GM18511 (cell line): ENCODE results near the gene SH3BP5.
"Not testable (repeated sequence)": the region's sequence is repeated elsewhere in the genome, so short reads cannot be mapped to it uniquely, and the experiment has no call there.

Experiments used
- ATAC-seq: cut with Tn5 transposase; IDR thresholded peaks from one replicate; pipeline ENCODE4 v1.9.1; 2021; ENCODE audit warnings: mild to moderate bottlenecking, moderate library complexity; ENCODE audit not compliant: unreplicated experiment

SH3BP5 gene, protein sequence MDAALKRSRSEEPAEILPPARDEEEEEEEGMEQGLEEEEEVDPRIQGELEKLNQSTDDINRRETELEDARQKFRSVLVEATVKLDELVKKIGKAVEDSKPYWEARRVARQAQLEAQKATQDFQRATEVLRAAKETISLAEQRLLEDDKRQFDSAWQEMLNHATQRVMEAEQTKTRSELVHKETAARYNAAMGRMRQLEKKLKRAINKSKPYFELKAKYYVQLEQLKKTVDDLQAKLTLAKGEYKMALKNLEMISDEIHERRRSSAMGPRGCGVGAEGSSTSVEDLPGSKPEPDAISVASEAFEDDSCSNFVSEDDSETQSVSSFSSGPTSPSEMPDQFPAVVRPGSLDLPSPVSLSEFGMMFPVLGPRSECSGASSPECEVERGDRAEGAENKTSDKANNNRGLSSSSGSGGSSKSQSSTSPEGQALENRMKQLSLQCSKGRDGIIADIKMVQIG

DNA sequence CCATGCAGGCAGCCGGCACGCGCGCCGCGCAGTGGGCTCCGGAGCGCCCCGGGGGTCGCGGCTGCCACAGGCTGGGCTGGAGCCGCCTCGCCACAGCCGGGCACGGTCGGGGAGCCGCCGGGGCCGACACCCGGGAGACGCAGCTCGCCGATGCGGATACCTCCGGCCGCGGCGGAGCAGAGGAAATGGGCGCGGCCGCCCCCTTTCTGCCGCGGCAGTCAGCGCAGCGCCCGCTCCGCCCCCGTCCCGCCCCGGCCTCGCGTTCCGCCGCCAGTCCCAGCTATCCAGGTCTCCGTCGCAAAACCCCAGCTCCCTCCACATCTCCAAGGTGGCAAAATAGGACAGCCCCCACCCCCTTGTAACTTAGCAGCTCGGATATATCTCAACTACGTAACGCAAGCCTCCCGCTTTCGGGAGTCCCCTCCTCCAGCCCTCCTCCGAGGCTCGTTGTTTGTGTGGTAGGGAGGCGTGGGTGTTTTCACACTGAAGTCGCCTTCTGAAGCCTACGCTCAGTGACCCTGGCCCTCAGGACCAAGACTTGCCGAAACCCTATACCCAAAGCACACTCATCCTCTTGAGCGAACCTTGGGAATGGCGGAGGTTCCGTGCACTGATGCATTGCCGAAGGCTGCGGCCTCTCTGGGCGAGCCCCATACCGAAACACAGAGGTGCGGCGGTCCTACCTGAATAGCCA lies at the start of gene SH3BP5:
SH3BP5 (minus strand) TSS at position 182 of the 694 bp plus-strand sequence; CDS start at position 4, 178 bp downstream.
- ATAC-seq = peak; percentile 87

DNA sequence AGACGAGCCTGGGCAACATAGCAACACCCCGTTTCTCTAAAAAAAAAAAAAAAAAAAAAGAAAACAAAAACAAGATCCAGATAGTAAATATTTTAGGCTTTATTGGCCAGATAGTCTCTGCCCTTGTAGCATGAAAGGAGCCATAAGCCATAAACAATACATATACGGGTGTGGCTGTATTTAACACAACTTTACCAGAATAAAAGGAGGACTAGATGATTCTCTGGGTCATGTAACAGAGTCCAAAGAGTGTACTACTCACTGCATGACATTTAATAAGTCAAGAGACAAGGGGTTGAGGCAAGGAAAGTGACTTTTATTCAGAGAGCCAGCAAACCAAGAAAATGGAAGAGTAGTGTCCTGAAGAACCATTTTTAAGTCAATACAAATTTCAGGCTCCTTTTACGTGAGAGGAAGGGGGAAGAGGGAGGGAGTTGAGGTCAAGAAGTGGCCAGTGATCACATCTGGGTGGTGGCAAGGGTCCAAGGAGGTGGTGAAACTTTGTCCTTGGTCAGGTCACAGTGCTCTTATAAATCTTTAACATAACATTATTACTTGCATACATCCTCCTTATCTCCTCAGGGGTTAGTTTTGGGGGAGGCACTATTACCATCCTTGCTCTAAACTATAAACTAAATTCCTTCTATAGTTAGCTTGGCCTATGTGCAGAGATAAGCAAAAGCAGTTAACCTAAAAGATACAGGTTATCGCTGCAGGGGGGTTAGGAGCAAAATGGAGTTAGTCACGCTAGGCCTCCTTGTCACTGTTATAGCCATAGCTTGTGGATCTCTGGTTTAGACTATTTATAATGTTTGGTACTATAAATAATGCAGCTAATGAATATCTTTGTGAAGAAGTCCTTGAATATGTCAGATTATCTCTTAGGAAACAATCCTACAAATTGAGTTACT lies 48.8 kb upstream of the SH3BP5 start:
- ATAC-seq = no peak

DNA sequence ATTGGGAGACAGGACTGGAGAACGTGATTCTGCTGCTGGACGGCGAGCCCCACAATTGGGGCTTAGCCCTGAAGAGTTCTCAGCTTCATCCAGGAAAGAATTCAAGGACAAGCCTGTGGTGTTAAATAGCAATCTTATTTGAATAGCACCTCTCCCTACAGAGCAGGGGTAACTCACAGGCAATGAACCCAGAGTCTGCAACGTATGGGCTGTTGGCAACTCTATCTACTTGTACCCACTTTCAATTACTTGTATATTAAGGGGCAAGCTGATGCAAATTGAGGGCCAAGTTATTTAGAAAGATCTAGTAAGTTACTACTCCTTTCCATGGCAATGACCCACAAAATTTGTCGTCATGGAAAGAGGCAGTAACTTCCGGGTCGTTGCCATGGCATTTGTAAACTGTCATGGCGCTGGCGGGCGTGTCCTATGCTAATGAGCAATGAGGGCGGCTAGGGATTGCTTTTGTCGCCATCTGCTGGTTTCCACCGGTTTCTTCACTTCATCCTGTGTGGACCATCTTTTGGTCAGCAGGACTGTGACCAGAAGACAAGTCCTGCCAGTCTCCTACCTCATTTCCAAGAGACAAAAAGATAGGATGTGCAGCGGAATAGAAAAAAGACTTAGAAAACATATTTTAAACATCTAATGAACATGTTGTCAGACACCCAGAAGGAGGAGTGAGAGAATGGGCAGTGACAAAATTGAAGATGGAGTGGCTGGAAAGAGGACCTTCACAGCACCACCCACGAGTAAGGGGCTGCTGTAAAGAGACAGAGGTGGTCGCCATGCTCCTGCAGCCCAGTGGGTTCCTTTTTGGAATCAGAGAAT lies 45.8 kb upstream of the SH3BP5 start:
- ATAC-seq = peak; percentile 86

DNA sequence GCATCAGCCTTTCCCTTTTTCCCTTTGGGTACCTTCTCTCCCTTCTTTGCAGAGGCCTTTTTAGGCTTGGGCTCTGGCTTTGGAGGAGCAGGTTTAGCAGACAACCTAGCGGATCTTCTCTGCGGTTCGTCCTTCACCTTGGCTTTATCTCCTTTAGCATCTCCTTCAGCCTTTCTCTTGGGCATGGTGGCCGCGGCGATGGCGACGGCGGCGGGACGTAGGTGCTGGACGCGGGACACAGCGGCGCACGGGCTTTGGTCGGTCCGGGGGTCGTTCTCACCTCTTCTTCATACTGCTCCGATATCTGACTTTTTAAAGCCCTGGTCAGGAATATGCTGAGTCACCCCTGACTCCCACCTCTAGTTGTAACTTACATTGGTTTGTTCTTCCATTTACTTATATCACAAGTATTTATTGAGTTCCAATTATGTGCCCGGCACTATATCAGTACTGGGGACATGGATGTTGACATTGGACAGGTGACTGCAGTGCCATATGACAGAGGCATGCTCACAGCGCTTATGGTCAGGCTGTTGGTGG lies 43.1 kb upstream of the SH3BP5 start:
- ATAC-seq = no peak

DNA sequence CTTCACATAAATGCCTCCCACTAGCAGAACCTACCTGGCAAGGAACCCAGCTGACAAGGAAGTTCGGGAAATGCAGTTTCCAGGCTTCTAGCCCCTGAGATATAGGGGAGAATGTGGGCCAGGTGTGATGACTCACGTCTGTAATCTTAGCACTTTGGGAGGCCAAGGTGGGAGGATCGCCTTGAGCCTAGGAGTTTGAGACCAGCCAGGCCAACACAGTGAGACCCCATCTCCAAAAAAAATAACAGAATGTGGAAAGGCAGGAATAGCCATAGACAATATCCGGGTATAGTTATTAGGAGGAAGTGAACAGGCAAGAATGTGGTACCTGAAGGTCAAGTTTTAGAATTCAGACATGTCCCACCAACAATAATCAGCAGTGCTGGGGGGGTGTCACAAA lies 40.5 kb upstream of the SH3BP5 start:
- ATAC-seq = no peak

DNA sequence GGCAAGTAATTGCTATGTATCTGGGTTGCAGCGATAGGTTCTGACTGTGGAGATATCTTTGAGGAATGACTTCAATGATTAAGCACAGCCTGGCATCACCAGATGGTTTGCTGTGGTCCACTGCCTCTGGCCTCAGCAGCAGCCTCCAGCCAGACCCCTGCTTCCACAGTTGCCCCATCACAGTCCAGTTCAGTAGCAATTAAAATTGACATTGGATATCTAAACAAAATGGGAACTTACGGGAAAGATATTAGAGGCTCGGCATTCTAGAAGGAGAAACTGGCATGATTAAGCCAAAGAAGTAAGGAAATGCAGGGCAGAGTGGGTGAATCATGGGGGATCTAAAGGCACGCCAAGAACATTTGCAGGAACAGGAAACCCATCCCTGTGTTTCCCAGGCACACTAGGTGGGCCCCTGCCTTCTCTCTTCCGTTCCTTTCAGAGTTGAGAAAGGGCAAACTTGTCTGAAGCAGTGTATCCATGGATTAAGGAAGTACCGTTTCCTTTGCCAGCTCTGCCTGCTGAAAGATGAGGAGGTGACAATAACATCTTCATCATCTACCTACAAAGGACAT lies 36.3 kb upstream of the SH3BP5 start:
- no peak for ATAC-seq

DNA sequence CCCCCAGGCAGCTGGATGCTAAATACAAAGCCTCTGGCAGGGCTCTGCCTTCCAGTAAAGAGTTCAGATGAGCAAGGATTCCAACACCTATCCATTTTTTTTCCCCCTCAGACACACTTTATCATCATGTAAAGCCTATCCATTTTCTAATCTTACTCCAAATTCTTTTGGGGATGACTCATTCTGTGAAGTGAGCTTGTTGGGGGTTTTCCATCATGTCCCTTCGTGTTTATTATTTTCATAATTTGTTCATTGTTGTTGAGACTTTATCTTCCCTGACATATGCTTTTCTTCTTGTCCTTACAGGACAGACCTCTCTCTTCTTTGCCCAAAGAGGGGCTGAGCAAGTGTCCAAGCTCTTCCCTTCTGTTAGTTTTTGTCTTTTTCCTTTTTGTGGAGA lies 34.7 kb upstream of the SH3BP5 start:
- ATAC-seq = no peak

DNA sequence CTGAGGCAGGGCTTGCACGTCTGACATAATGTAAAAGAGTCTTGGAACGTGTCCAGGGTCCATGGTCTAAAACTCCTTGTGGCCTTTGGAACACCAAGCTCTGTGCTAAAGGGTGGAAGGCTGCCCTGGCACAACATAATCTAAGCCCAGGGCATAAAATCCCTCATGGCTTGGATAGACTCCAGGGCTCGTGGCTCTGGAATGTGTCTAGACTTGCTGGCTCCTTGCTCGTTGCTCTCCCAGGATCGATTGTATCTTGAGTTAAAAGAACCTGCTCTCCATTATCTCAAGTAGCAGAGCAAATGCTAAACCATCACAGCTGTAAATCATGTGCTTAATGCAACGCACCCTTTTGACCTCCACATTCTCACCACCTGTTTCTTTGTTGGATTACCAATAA lies 31.7 kb upstream of the SH3BP5 start:
- not testable (repeated sequence) for ATAC-seq

DNA sequence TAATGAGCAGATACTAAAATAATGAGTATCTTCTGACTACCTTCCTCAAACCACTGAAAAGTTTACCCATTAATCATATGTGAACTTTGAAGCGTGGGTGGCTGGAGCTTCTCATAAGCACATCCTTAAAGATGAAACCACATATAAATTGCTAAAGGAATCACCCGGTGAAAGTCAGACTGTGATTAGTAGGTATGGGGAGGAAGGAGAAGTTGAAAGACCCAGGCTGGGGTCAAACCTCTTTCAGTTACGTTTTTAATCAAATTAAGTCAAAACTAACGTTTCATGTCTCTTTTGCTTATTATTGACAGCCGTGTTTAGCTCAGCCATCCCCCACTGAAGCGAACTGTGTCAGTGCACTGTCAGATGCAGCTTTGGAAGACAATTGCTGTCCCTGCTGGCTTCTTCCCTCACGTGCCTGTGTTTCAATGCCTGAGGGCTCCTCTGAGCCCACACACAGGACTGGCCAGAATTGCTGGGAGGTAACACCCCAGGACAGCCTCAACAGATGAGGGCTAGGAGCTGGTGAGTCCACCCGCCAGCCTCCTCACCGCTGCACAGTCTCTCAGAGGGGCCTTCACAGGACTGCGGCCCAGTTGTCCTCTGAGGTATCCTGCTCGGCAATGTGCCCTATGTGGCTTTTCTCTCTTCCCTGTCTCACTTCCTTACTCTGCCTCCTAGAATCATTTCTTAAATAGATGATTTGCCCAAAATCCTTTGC lies 29.3 kb upstream of the SH3BP5 start:
- peak; percentile 84 for ATAC-seq

DNA sequence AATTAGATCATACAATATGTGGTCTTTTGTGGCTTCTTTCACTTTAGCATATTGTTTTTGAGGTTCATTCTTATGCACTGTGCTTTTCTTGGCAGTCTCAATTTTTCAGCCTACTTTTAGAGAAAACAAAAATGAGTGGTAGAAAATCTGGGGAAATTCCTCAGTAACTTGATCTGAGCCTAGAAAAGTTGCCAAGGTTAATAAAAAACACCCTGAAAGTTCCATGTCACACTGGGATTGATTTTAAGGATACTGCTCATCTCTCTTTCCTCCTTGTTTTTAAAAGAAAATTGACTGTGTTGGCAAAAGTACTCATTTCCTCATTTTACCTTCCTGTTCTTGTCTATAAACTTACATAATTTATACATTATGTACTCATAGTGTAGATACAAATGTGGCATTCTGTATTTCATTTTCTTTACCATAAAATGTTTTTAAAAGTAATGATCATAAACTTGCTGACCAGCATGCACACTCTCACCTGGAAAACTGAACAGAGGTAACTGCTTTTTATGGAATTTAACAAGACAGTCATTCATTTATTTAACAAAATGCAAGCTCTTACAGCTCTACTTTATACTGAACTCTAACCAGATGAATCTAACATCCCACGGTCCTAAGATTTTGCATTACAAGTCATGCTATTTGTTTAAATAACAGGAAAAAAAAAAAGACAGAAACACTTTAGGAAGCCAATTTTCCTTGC lies 28.6 kb upstream of the SH3BP5 start:
- peak; percentile 3 for ATAC-seq

DNA sequence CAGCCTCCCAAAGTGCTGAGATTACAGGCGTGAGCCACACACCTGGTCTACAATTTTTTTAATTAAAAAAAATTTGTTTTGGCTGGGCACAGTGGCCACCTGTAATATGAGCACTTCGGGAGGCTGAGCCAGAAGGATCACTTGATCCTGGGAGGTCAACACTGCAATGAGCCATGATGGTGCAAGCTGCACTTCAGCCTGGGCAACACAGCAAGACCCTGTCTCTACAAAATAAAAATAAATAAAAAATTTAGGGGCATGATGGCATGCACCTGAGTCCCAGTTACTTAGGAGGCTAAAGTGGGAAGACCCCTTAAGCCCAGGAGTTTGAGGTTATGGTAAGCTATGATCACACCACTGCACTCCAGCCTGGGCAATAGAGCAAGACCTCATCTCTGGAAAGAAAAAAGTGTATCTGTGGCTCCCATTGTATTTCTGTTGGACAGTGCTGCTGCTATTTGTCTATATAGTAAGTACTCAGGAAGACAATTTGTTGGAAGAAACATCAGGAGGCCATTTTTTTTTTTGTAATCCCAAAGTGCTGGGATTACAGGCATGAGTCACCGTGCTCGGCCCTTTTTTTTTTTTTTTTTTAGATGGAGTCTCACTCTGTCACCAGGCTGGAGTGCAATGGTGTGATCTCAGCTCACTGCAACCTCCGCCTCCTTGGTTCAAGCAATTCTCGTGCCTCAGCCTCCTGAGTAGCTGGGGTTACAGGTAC lies 27.5 kb upstream of the SH3BP5 start:
- no peak for ATAC-seq

DNA sequence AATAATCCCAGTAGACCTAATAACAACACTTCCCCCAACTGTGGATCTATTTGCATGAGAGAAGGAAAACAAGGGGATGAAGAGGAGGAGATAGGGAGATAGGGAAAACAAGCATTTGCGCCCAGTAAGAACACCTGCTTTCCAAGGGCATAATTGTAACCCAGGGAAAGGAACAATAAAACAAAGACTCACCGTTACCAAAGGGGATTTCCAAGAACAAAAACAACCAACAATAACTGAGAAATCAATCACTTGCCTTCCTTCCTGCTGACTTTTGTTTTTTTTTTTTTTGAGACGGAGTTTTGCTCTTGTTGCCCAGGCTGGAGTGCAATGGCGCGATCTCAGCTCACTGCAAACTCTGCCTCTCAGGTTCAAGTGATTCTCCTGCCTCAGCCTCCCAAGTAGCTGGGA lies 24.3 kb upstream of the SH3BP5 start:
- ATAC-seq = not testable (repeated sequence)

DNA sequence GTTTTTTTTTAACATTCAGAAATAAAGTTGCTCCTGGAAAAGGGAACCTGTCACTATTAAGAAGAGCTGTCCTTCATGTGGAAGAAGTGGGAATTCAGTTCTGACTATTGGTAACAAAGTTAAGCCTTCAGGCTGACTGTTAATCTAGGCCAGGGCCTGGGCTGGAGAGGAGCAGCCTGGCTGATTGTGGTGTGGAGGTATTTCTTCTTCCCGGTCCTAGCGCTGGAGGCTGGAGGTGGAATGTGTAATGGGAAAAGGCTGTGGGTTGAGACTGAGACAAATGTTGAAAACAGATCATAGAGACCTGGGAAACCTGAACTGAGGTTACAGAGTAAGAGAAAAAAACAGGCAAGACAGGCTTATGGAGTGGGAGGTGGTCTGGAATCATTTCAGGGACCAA lies 23.8 kb upstream of the SH3BP5 start:
- no peak for ATAC-seq

DNA sequence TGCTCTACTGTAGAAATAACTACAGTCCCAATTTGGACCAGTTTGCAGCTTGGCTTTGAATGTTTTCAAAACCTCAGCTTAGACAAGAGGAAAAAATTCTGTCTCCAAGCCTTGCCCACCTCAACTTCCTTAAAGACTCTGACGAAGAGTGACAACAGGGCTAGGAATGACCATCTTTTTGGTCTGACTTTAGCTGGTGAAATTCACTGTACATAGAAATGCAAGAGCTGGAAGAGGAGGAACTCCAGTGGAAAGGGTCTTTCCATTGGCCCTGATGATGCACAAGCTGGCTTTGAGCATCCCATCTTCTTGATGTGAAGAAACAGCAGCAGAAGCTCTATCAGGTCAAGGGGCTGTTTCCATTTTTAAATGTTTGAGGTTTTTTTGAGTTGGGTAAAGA lies 22.7 kb upstream of the SH3BP5 start:
- ATAC-seq = no peak

DNA sequence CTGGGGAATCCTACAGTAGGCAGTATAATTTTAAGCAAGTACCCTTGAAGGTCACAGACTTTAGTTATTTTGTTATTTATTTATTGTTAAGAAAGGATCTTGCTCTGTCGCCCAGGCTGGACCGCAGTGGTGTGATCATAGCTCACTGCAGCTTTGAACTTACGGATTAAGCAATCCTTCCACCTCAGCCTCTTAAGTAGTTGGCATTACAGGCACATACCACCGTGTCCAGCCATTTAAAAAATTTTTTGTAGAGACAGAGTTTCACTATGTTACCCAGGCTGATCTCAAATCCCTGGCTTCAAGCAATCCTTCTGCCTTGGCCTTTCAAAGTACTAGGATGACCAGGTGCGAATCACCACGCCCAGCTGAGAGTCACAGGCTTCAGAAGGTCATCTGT lies 22.1 kb upstream of the SH3BP5 start:
- ATAC-seq = no peak

DNA sequence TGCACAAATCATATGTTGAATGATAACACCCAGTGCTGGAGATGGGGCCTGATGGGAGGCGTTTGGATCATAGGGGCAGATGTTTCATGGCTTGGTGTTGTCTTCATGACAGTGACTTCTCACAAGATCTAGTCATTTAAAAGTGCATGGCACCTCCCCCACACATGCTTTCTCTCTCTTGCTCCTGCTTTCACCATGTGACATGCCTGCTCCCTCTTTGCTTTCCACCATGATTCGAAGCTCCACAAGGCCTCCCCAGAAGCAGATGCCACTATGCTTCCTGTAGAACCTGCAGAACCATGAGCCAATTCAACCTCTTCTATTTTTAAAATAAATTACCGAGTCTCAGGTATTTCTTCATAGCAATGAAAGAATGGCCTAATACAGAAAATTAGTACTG lies 17.8 kb upstream of the SH3BP5 start:
- ATAC-seq = no peak

DNA sequence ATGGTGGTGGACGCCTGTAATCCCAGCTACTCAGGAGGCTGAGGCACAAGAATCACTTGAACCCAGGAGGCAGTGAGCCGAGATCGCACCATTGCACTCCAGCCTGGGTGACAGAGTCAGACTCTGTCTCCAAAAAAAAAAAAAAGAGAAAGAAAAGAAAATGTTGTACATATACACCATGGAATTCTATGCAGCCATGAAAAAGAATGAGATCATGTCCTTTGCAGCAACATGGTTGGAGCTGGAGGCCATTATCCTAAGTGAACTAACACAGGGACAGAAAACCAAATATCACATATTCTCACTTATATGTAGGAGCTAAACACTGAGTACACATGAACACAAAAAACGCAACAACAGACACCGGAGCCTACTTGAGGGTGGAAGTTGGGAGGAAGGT lies 17.1 kb upstream of the SH3BP5 start:
- not testable (repeated sequence) for ATAC-seq

DNA sequence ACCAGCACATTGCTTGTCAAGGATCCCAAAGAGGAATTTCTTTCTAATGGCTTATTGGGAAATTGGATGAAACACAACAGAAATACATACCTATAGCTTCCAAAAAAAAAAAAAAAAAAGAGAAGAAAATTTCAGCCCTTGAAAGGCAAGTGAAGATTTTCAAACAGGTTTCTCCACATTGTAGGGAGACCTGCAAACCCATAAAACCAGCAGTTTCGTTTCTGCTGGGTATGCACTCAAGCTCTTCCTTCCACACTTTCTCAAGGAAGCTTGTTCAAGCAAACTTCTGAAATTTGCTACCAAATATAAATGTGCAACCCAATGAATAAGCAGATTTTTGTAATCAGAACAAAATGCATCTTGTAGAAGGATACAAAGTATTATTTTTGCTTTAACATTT lies 15.9 kb upstream of the SH3BP5 start:
- ATAC-seq = no peak
